Chondrocyte (in vitro differentiated cells): ENCODE measurements around the gene IKBKG. TPM values are rescaled to one million over a fixed set of nuclear protein-coding genes. Genes with fewer than 3 reads are reported as not detected.

ENCODE experiments used
- DNase-seq: peaks from one replicate; pipeline ENCODE4 v3.0.0; 2021; ENCODE audit warnings: mixed read lengths, low spot score
- H3K27ac Mint-ChIP-seq: one replicate; pipeline ENCODE4 v1.8.0; 2021; ENCODE audit warnings: mild to moderate bottlenecking, moderate library complexity, mixed read lengths; ENCODE audit not compliant: unreplicated experiment
- H3K27me3 Mint-ChIP-seq: 2 replicates; pipeline ENCODE4 v1.8.0; 2021; ENCODE audit warnings: low read depth, mixed read lengths
- H3K36me3 Mint-ChIP-seq: 2 replicates; pipeline ENCODE4 v1.8.0; 2021; ENCODE audit warnings: low read depth, mixed read lengths
- H3K4me1 Mint-ChIP-seq: 2 replicates; pipeline ENCODE4 v1.8.0; 2021; ENCODE audit warnings: low read depth, mild to moderate bottlenecking, mixed read lengths
- H3K4me3 Mint-ChIP-seq: one replicate; pipeline ENCODE4 v1.8.0; 2021; ENCODE audit warnings: mild to moderate bottlenecking, moderate library complexity, mixed read lengths; ENCODE audit not compliant: unreplicated experiment
- H3K9me3 Mint-ChIP-seq: 2 replicates; pipeline ENCODE4 v1.8.0; 2021; ENCODE audit warnings: low read depth, mixed read lengths
- total RNA-seq: library from RNA; stranded (reverse); gene quantifications from 3 replicates; pipeline ENCODE4 v1.2.1, GENCODE V29; 2021
- TF ChIP-seq, protein P1 (sequence below): fragments of 200-600 bp; sonication (generic); IDR thresholded peaks from 2 replicates; pipeline ENCODE4 v1.5.0; 2021; ENCODE audit warnings: antibody characterized with exemption, mild to moderate bottlenecking, moderate library complexity

Gene IKBKG
- total RNA-seq, 1 donor from 2014 or later: 22.4 TPM

- no peaks in the 10 kb centered on the region for H3K36me3 Mint-ChIP-seq
- peak; percentile 8 for DNase-seq
- H3K4me1 Mint-ChIP-seq: peaks cover 47% of the 10 kb centered on the region
- TF ChIP-seq, protein P1, sequence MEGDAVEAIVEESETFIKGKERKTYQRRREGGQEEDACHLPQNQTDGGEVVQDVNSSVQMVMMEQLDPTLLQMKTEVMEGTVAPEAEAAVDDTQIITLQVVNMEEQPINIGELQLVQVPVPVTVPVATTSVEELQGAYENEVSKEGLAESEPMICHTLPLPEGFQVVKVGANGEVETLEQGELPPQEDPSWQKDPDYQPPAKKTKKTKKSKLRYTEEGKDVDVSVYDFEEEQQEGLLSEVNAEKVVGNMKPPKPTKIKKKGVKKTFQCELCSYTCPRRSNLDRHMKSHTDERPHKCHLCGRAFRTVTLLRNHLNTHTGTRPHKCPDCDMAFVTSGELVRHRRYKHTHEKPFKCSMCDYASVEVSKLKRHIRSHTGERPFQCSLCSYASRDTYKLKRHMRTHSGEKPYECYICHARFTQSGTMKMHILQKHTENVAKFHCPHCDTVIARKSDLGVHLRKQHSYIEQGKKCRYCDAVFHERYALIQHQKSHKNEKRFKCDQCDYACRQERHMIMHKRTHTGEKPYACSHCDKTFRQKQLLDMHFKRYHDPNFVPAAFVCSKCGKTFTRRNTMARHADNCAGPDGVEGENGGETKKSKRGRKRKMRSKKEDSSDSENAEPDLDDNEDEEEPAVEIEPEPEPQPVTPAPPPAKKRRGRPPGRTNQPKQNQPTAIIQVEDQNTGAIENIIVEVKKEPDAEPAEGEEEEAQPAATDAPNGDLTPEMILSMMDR: no peak
- peaks cover 28% of the 10 kb centered on the region for H3K9me3 Mint-ChIP-seq
- H3K27ac Mint-ChIP-seq: no peak overlapping the region
- H3K4me3 Mint-ChIP-seq: no peak overlapping the region
- no peaks in the 10 kb centered on the region for H3K27me3 Mint-ChIP-seq
These were observed 51.2 kb downstream of the IKBKG start for GRCh38 chrX:154598656-154599055.

DNA sequence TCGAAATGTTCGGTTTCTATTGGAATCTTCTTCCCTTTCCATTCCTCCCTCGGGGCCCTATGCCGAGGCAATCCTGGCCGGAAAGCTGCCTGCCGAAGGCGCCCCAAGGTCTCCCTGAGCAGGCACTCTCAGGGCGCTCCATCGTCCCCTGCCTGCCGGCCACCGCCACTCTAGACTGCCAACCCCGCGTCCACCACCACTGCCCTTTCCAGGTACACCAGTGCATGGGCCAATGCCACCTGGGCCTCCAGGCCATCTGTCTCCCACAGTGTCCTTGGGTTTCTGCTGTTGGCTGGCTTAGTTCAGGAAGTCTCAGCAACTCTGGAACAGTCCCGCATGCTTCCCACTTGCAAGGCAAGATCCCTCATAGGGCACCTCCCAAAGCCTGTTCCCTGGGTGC is 52.1 kb downstream of the IKBKG start:
- Mint-ChIP-seq H3K27me3 (no peaks in the 10 kb centered on the region), H3K4me1 (peaks cover 56% of the 10 kb centered on the region), H3K4me3 (no peak overlapping the region), H3K36me3 (no peaks in the 10 kb centered on the region), H3K27ac (no peak overlapping the region), H3K9me3 (peaks cover 23% of the 10 kb centered on the region)
- TF ChIP-seq, protein P1: no peak
- peak; percentile 90 for DNase-seq

GRCh38 chrX:154600759-154601374 is 53.4 kb downstream of the IKBKG start:
- H3K4me1 Mint-ChIP-seq: peaks cover 53% of the 10 kb centered on the region
- no peaks in the 10 kb centered on the region for H3K36me3 Mint-ChIP-seq
- peak overlapping the region; percentile 70 for H3K27ac Mint-ChIP-seq
- peak; percentile 47 for DNase-seq
- H3K27me3 Mint-ChIP-seq: no peaks in the 10 kb centered on the region
- H3K4me3 Mint-ChIP-seq: no peak overlapping the region
- peaks cover 23% of the 10 kb centered on the region for H3K9me3 Mint-ChIP-seq
- TF ChIP-seq, protein P1: no peak

- no peaks in the 10 kb centered on the region for H3K36me3 Mint-ChIP-seq
These were observed 54.8 kb downstream of the IKBKG start for GRCh38 chrX:154602226-154602625.

DNA sequence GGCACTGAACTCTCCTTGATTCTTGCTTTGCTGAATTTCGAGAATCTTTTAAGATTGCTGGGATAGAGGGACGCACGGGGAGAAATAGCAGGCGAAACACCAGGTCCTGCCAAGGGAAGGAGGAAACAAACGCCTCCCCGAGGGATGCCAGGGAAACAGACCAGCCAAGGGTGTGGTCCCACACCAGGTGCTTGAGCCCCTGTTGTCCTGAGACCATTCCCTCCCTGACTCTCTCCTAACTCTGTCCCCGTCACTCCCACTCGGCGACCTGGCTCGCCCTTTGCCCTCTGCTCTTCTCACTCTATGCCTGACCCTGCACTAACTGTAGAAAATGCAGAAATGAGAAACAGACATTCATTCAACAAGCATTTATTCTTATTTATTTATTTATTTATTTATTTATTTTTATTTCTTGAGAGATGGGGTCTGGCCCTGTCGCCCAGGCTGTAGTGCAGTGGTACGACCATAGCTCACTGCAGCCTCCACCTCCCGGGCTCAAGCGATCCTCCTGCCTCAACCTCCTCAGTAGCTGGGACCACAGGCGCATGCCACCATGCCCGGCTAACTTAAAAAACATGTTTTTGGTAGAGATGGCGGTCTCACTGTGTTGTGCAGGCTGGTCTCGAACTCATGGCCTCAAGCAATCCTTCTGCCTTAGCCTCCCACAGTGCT is 55.5 kb downstream of the IKBKG start:
- TF ChIP-seq, protein P1: no peak
- no peak overlapping the region for H3K27ac Mint-ChIP-seq
- no peaks in the 10 kb centered on the region for H3K27me3 Mint-ChIP-seq
- peak; percentile 72 for DNase-seq
- no peaks in the 10 kb centered on the region for H3K36me3 Mint-ChIP-seq
- H3K4me3 Mint-ChIP-seq: no peak overlapping the region
- peaks cover 39% of the 10 kb centered on the region for H3K4me1 Mint-ChIP-seq
- peaks cover 22% of the 10 kb centered on the region for H3K9me3 Mint-ChIP-seq

More at GRCh38 chrX:154602226-154602625, 54.8 kb downstream of the IKBKG start:
- H3K9me3 Mint-ChIP-seq: peaks cover 27% of the 10 kb centered on the region
- peaks cover 40% of the 10 kb centered on the region for H3K4me1 Mint-ChIP-seq
- H3K27ac Mint-ChIP-seq: no peak overlapping the region
- DNase-seq: peak; percentile 79
- H3K4me3 Mint-ChIP-seq: no peak overlapping the region
- H3K27me3 Mint-ChIP-seq: no peaks in the 10 kb centered on the region
- TF ChIP-seq, protein P1: no peak
